Measurements from ENCODE around the gene LRRTM3.

Gene LRRTM3

DNA sequence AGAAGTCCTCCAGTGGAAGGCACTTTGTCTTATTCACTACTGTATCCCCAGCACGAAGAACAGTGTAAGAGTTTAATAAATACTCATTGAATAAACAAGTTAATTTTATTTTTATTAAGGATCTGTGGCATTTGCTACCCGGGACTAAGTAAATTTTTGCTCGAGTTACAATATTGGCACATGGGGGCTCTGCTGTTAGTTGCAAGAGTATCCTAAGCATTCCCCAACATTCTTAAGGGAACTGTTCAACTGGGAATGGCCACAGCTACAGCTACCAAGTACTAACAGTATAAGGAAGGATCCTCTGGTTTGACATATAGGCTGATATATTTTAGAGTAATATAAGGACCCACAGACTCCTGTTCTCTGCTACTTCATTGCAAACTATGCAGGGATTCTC, 8.7 kb upstream of the LRRTM3 start:
- no peak overlapping the region for H3K9ac ChIP-seq (ENCODE audit: low read length in 2 of 2)
- H3K9me3 ChIP-seq (ENCODE audit: control insufficient read depth in 2 of 2, low read length in 2 of 2), result no peaks in the 10 kb centered on the region
- H3K27me3 ChIP-seq (ENCODE audit: control insufficient read depth in 1 of 2, insufficient read depth in 2 of 2, low read length in 2 of 2), result no peaks in the 10 kb centered on the region
- no peaks in the 10 kb centered on the region for H3K36me3 ChIP-seq (ENCODE audit: control insufficient read depth in 2 of 2, insufficient read depth in 2 of 2, low read length in 2 of 2)
- no peaks in the 10 kb centered on the region for H3K4me1 ChIP-seq (ENCODE audit: control insufficient read depth, insufficient read depth, low read length)
- no peak overlapping the region for H3K27ac ChIP-seq (ENCODE audit: low read length)
- no peak overlapping the region for H3K4me3 ChIP-seq (ENCODE audit: low read length in 2 of 2)

DNA sequence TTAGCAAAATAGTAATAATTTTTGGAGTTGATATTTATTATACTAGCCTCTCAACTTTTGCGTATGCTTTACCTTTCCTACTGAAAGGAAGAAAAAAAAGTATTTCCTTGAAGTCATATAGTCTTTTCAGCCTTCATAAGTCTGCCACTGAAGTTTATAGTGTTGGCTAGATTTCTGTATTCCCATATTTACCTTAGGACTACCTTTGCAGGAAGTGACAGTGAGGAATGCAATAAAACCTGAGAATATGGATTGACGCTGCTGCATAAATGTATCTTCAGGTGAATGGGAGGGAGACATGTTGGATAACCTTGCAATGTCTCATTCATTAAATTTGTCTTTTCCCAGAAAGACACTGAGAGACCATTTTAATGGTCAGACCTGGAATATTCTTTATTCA, 6.6 kb upstream of the LRRTM3 start:
- Histone ChIP-seq H3K27me3 (ENCODE audit: control insufficient read depth in 1 of 2, insufficient read depth in 2 of 2, low read length in 2 of 2) (no peaks in the 10 kb centered on the region), H3K9ac (ENCODE audit: low read length in 2 of 2) (no peak overlapping the region), H3K4me3 (ENCODE audit: low read length in 2 of 2) (no peak overlapping the region), H3K36me3 (ENCODE audit: control insufficient read depth in 2 of 2, insufficient read depth in 2 of 2, low read length in 2 of 2) (no peaks in the 10 kb centered on the region), H3K27ac (ENCODE audit: low read length) (no peak overlapping the region), H3K9me3 (ENCODE audit: control insufficient read depth in 2 of 2, low read length in 2 of 2) (no peaks in the 10 kb centered on the region), H3K4me1 (ENCODE audit: control insufficient read depth, insufficient read depth, low read length) (no peaks in the 10 kb centered on the region)

DNA sequence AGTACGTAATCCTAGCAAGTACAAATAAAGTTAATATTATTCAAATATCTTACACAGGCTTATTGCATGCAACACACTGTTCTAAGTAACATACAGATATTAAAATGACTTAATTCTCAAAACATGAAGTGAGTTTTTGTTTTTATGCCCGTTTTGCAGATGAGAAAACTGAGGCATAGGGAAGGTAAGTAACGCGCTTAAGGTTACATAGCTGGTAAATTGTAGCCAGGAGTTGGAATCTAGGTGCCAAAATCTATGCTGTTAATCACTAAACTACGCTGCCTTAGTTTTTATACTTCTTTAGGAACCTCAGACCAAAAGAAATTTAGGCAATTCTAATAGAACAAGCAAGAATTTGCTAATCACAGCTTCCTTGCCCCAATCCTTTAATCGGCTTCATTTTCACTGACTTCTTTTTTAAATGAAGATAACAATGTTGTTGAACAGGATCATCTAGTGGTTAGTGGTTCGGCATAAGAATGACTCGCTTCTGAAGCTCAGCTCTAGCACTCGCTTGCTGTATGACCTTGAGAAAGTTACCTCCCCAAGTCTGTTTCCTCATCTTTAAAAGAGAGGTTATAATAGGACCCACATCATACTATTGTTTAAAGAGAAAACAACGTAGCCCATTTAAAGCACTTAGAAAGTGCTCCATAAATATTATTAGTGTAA, 1.0 kb upstream of the LRRTM3 start:
- H3K9ac ChIP-seq (ENCODE audit: low read length in 2 of 2), result no peak overlapping the region
- no peak overlapping the region for H3K4me3 ChIP-seq (ENCODE audit: low read length in 2 of 2)
- no peaks in the 10 kb centered on the region for H3K9me3 ChIP-seq (ENCODE audit: control insufficient read depth in 2 of 2, low read length in 2 of 2)
- peaks cover 5% of the 10 kb centered on the region for H3K4me1 ChIP-seq (ENCODE audit: control insufficient read depth, insufficient read depth, low read length)
- peaks cover 3 to 14% of the 10 kb centered on the region in 2 donors for H3K27me3 ChIP-seq (ENCODE audit: control insufficient read depth in 1 of 2, insufficient read depth in 2 of 2, low read length in 2 of 2)
- H3K36me3 ChIP-seq (ENCODE audit: control insufficient read depth in 2 of 2, insufficient read depth in 2 of 2, low read length in 2 of 2), result no peaks in the 10 kb centered on the region
- H3K27ac ChIP-seq (ENCODE audit: low read length), result no peak overlapping the region

DNA sequence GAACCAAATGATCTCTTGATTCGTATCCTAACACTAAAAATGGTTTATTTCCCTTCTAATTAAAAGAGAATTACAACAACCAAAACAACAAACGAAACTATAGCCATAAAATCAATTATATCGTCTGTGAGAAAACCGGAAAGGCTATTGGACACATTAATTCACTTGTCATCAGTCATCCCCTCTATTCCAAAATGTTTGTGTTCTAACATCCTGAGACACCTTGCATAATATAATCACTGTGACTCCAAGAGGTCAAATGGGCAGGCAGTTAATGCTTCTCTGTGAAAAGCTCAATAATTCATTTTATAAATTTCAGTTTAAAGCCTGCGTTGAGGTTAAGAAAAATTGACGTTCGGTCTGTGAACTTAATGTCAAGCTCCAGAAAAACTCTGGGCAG, 463 bp upstream of the LRRTM3 start:
- no peaks in the 10 kb centered on the region for H3K9me3 ChIP-seq (ENCODE audit: control insufficient read depth in 2 of 2, low read length in 2 of 2)
- H3K36me3 ChIP-seq (ENCODE audit: control insufficient read depth in 2 of 2, insufficient read depth in 2 of 2, low read length in 2 of 2), result no peaks in the 10 kb centered on the region
- H3K9ac ChIP-seq (ENCODE audit: low read length in 2 of 2), result no peak overlapping the region
- peaks cover 5% of the 10 kb centered on the region for H3K4me1 ChIP-seq (ENCODE audit: control insufficient read depth, insufficient read depth, low read length)
- H3K27me3 ChIP-seq (ENCODE audit: control insufficient read depth in 1 of 2, insufficient read depth in 2 of 2, low read length in 2 of 2), result peaks cover 3 to 16% of the 10 kb centered on the region in 2 donors
- no peak overlapping the region for H3K27ac ChIP-seq (ENCODE audit: low read length)
- peak overlapping the region in 1 of 2 donors; percentile 28 for H3K4me3 ChIP-seq (ENCODE audit: low read length in 2 of 2)

- Histone ChIP-seq H3K4me1 (ENCODE audit: control insufficient read depth, insufficient read depth, low read length) (peaks cover 5% of the 10 kb centered on the region), H3K27me3 (ENCODE audit: control insufficient read depth in 1 of 2, insufficient read depth in 2 of 2, low read length in 2 of 2) (peaks cover 3 to 17% of the 10 kb centered on the region in 2 donors), H3K9ac (ENCODE audit: low read length in 2 of 2) (no peak overlapping the region), H3K9me3 (ENCODE audit: control insufficient read depth in 2 of 2, low read length in 2 of 2) (no peaks in the 10 kb centered on the region), H3K27ac (ENCODE audit: low read length) (no peak overlapping the region), H3K36me3 (ENCODE audit: control insufficient read depth in 2 of 2, insufficient read depth in 2 of 2, low read length in 2 of 2) (no peaks in the 10 kb centered on the region), H3K4me3 (ENCODE audit: low read length in 2 of 2) (no peak overlapping the region)
These were observed 1.0 kb downstream of the LRRTM3 start for GRCh38 chr10:66926841-66927240.

DNA sequence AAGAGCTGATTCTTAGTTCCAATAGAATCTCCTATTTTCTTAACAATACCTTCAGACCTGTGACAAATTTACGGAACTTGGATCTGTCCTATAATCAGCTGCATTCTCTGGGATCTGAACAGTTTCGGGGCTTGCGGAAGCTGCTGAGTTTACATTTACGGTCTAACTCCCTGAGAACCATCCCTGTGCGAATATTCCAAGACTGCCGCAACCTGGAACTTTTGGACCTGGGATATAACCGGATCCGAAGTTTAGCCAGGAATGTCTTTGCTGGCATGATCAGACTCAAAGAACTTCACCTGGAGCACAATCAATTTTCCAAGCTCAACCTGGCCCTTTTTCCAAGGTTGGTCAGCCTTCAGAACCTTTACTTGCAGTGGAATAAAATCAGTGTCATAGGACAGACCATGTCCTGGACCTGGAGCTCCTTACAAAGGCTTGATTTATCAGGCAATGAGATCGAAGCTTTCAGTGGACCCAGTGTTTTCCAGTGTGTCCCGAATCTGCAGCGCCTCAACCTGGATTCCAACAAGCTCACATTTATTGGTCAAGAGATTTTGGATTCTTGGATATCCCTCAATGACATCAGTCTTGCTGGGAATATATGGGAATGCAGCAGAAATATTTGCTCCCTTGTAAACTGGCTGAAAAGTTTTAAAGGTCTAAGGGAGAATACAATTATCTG, 1.6 kb downstream of the LRRTM3 start:
- Histone ChIP-seq H3K36me3 (ENCODE audit: control insufficient read depth in 2 of 2, insufficient read depth in 2 of 2, low read length in 2 of 2) (no peaks in the 10 kb centered on the region), H3K9me3 (ENCODE audit: control insufficient read depth in 2 of 2, low read length in 2 of 2) (no peaks in the 10 kb centered on the region), H3K9ac (ENCODE audit: low read length in 2 of 2) (no peak overlapping the region), H3K27me3 (ENCODE audit: control insufficient read depth in 1 of 2, insufficient read depth in 2 of 2, low read length in 2 of 2) (peaks cover 3 to 17% of the 10 kb centered on the region in 2 donors), H3K27ac (ENCODE audit: low read length) (no peak overlapping the region), H3K4me3 (ENCODE audit: low read length in 2 of 2) (no peak overlapping the region), H3K4me1 (ENCODE audit: control insufficient read depth, insufficient read depth, low read length) (peaks cover 5% of the 10 kb centered on the region)

GRCh38 chr10:66927971-66928770, 2.3 kb downstream of the LRRTM3 start:
- Histone ChIP-seq H3K9me3 (ENCODE audit: control insufficient read depth in 2 of 2, low read length in 2 of 2) (no peaks in the 10 kb centered on the region), H3K27me3 (ENCODE audit: control insufficient read depth in 1 of 2, insufficient read depth in 2 of 2, low read length in 2 of 2) (peaks cover 3 to 17% of the 10 kb centered on the region in 2 donors), H3K27ac (ENCODE audit: low read length) (no peak overlapping the region), H3K36me3 (ENCODE audit: control insufficient read depth in 2 of 2, insufficient read depth in 2 of 2, low read length in 2 of 2) (no peaks in the 10 kb centered on the region), H3K9ac (ENCODE audit: low read length in 2 of 2) (no peak overlapping the region), H3K4me1 (ENCODE audit: control insufficient read depth, insufficient read depth, low read length) (peaks cover 5% of the 10 kb centered on the region), H3K4me3 (ENCODE audit: low read length in 2 of 2) (no peak overlapping the region)

GRCh38 chr10:66928776-66929175, 2.9 kb downstream of the LRRTM3 start:
- Histone ChIP-seq H3K27me3 (ENCODE audit: control insufficient read depth in 1 of 2, insufficient read depth in 2 of 2, low read length in 2 of 2) (peaks cover 3 to 17% of the 10 kb centered on the region in 2 donors), H3K4me3 (ENCODE audit: low read length in 2 of 2) (no peak overlapping the region), H3K4me1 (ENCODE audit: control insufficient read depth, insufficient read depth, low read length) (peaks cover 5% of the 10 kb centered on the region), H3K9ac (ENCODE audit: low read length in 2 of 2) (no peak overlapping the region), H3K27ac (ENCODE audit: low read length) (no peak overlapping the region), H3K9me3 (ENCODE audit: control insufficient read depth in 2 of 2, low read length in 2 of 2) (no peaks in the 10 kb centered on the region), H3K36me3 (ENCODE audit: control insufficient read depth in 2 of 2, insufficient read depth in 2 of 2, low read length in 2 of 2) (no peaks in the 10 kb centered on the region)

DNA sequence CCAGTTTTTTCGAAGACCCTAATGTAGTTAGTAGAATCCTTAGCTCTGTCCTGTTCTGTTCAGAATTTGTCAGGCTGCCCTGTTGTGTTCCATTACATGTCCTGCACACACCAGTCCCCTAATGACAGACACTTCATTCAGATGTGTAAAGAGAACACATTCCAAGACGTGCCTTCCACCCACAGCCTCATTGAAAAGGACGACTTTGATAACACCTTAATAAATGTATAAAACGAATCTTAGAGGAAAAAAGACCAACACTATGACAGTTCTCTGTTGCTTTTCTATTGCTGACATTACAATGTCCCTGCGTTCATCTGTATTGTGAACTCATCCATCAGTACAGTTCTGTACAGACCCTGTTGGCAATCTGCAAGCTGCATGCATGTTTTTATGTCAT, 3.5 kb downstream of the LRRTM3 start:
- Histone ChIP-seq H3K4me3 (ENCODE audit: low read length in 2 of 2) (no peak overlapping the region), H3K27me3 (ENCODE audit: control insufficient read depth in 1 of 2, insufficient read depth in 2 of 2, low read length in 2 of 2) (peaks cover 3 to 17% of the 10 kb centered on the region in 2 donors), H3K9ac (ENCODE audit: low read length in 2 of 2) (no peak overlapping the region), H3K36me3 (ENCODE audit: control insufficient read depth in 2 of 2, insufficient read depth in 2 of 2, low read length in 2 of 2) (no peaks in the 10 kb centered on the region), H3K4me1 (ENCODE audit: control insufficient read depth, insufficient read depth, low read length) (peaks cover 5% of the 10 kb centered on the region), H3K27ac (ENCODE audit: low read length) (no peak overlapping the region), H3K9me3 (ENCODE audit: control insufficient read depth in 2 of 2, low read length in 2 of 2) (no peaks in the 10 kb centered on the region)

- Histone ChIP-seq H3K4me3 (ENCODE audit: low read length in 2 of 2) (no peak overlapping the region), H3K9me3 (ENCODE audit: control insufficient read depth in 2 of 2, low read length in 2 of 2) (no peaks in the 10 kb centered on the region), H3K27me3 (ENCODE audit: control insufficient read depth in 1 of 2, insufficient read depth in 2 of 2, low read length in 2 of 2) (peaks cover 3 to 17% of the 10 kb centered on the region in 2 donors), H3K27ac (ENCODE audit: low read length) (no peak overlapping the region), H3K36me3 (ENCODE audit: control insufficient read depth in 2 of 2, insufficient read depth in 2 of 2, low read length in 2 of 2) (no peaks in the 10 kb centered on the region), H3K9ac (ENCODE audit: low read length in 2 of 2) (no peak overlapping the region), H3K4me1 (ENCODE audit: control insufficient read depth, insufficient read depth, low read length) (peaks cover 5% of the 10 kb centered on the region)
These were observed 5.6 kb downstream of the LRRTM3 start for GRCh38 chr10:66931340-66931948.

Data from stomach smooth muscle (tissue), 2 donors.